SHP77 treated with DMSO at 0.1 percent for 48 hours (cell line): ENCODE data around the gene AAK1.

Experiments
- DNase-seq: peaks from one replicate; lab custom pipeline; 2025; lab: John Stamatoyannopoulos, UW

The AAK1 gene

GRCh38 chr2:69490486-69490885 is 153.1 kb downstream of the AAK1 start:
- DNase-seq = no peak

- no peak for DNase-seq
These were observed 153.7 kb downstream of the AAK1 start for GRCh38 chr2:69489793-69490192.

DNA sequence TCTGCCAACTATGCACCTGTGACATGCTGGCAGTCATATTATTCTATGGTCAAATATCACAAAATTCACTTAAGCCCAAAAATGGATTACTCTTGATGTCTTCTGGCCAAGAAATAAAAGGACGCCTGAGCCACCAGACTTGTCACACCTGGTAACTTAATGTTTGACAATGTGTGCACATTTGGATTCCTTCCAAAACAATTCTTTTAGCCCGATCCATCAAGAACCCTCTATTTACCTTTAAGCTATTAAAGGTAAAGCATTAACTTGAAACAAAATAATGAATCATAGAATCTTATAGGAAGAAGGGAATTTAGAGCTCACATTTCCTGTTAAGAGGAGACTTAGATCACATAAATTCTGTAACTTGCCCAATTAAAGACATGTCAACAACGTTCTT is 159.8 kb downstream of the AAK1 start:
- peak; percentile 22 for DNase-seq

- DNase-seq = no peak
These were observed 160.5 kb downstream of the AAK1 start for GRCh38 chr2:69483024-69483423.

GRCh38 chr2:69482471-69482870 is 161.1 kb downstream of the AAK1 start:
- no peak for DNase-seq

GRCh38 chr2:69481421-69481820 is 162.1 kb downstream of the AAK1 start:
- no peak for DNase-seq

GRCh38 chr2:69477627-69478026 is 165.9 kb downstream of the AAK1 start:
- no peak for DNase-seq

DNA sequence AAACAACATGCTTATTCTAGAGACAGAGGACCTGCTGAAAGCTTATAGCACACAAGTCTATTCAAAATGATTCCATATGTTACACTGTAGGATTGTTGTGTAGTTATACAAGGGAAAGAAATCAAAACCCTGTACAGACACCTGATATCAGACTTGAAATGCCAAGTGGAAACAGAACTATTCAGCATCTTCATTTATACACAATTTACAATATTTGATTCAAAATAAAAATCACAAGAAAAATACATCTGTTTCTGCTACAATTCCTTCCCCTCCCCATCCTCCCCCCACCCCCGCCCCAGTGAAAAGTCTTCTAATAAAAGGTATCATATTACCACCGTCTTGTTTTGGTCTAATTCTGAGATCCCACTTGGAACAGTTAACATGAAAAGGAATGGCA is 168.9 kb downstream of the AAK1 start:
- no peak for DNase-seq

- no peak for DNase-seq
These were observed 171.7 kb downstream of the AAK1 start for GRCh38 chr2:69471793-69472192.

GRCh38 chr2:69470911-69471310 is 172.6 kb downstream of the AAK1 start:
- DNase-seq = no peak

- no peak for DNase-seq
These were observed 173.8 kb downstream of the AAK1 start for GRCh38 chr2:69469784-69470183.

GRCh38 chr2:69469375-69469774 is 174.2 kb downstream of the AAK1 start:
- no peak for DNase-seq

DNA sequence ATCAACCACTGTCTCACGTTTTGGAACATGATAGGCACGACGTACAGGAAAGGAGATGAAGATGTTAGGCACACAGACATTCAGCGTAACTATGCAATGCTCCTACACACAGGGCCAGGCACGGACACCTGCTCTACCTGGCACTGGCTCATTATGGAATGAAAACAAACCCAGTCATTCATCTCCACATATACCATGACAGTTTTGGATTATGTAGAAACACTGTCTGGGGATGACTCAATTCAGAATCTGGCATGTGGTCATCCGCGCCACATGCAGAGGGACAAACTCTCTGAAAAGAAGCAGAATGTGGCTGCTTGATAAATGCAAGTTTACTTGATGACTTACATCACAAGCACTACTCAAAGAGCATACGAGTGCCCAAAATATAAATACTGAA is 176.8 kb downstream of the AAK1 start:
- DNase-seq = no peak

- no peak for DNase-seq
These were observed 177.8 kb downstream of the AAK1 start for GRCh38 chr2:69465513-69466456.

GRCh38 chr2:69464575-69464974 is 179.0 kb downstream of the AAK1 start:
- DNase-seq = peak; percentile 58

DNA sequence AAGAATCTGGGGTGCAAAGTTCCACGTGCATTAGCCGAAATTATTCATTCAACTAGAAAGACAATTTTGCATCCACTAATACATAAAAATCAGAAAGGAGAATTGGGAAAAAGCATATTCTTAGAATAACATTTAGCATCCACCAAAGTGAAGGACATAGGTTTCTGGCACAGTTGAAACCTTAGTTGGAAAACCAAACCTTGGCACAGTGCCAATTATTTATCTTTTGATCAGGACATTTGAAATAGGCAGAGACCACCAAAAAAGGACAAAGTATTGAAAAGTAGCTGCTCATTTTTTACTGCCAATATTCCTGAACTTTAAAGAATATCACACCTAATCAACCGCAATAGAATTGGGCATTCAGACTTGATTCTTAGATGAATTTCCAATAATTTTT is 180.8 kb downstream of the AAK1 start:
- no peak for DNase-seq

- DNase-seq = no peak
These were observed 182.1 kb downstream of the AAK1 start for GRCh38 chr2:69461404-69461803.

DNA sequence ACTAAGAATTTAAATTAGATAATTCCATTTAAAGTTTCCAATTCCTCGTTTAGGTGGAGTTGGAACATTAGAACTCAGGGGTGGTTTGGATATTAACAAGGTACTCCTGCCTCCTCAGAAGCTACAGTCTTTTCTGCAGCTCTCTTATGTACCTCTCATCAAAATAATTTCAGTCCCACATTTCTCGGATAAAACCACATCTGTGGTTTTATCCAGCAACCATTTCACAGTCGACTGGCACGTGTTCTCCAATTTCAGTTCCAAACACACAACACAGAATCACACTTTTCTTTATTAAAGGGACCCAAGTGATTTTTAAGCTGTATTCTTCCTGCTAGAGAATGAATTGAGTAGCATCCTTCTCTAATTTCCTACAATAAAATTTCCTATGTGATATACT is 183.6 kb downstream of the AAK1 start:
- no peak for DNase-seq

DNA sequence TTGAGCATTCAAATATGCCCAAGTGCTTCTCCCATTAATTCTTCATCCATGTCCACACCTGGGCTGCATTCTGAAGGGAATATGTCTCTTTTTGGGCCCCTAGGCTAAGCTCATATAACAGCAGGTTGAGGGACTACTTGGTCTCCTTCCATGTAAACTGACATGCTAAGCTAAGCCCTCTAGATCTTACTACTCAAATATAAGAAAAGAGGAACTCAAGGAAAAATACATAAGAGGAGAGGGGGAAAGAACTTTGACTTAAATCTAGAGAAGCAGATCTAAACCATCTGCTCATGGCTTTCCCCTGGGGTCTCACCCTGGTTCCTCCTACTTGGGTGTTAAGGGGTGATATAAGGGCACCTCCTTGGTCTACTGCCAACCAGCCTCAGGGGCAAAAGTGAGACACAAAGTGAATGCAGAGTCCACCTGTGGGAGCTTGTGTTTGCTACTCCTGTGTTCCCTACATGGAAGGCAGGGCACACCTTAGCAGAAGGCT is 186.5 kb downstream of the AAK1 start:
- no peak for DNase-seq

GRCh38 chr2:69456154-69456553 is 187.4 kb downstream of the AAK1 start:
- no peak for DNase-seq

GRCh38 chr2:69454976-69455375 is 188.6 kb downstream of the AAK1 start:
- no peak for DNase-seq

DNA sequence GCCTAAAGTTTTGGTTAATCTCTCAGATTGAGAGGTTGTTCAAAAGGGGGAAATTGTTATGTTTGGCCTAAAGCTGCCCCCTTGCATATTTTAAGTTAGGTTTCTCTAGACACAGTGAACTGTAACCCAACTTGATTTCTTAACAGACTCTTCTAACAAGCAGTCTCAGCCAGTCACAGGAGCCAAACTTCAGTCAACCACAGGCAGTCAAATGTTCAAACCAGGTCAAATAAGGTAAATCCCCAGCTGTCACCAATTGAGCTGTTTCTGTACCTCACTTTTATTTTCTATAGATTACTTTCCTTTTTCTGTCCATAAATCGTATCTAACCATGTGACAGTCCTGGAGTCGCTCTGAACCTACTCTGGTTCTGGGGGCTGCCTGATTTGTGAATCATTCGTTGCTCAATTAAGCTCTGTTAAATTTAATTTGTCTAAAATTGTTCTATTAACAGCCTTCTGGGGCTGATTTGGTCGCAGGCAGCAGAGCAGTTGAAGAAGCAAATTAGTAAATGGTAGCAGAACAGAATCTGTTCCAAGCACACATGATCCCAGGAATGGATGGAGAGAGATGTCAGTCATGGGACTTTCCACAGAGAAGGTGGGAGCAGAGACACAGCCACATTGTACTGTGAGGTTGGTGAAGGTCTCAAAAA is 189.9 kb downstream of the AAK1 start:
- DNase-seq = no peak

DNA sequence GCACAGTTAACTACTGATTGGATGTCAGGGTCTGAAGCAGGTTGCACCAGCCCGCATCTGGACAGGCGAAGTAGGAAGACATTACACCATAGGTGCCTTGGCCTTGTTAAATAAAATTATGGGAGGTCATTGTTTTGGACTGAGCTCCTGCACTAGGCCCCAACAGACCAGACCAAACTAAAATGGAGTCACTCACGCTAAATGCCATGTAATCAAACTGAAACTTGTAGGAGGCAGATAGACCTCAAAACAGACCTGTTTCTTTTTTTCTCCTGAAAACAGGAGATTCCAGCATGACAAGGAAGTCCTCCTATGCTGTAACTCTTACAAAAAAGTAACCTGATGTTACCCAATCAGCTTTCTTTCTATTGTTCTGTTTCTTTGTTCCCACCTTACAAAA is 190.9 kb downstream of the AAK1 start:
- no peak for DNase-seq
